Endothelial cell of umbilical vein (primary cell): ENCODE results near the gene BLVRA. TPM values are rescaled to one million over a fixed set of nuclear protein-coding genes. Genes with fewer than 3 reads are reported as not detected.
"Not testable (repeated sequence)": the region's sequence is repeated elsewhere in the genome, so short reads cannot be mapped to it uniquely, and the experiment has no call there.

Source experiments
- BruUV-seq: library from RNA; stranded (reverse); fragments of 400-500 nt; replicated peaks from 2 replicates; lab custom pipeline; 2021; lab: Mats Ljungman, UMichigan
- CTCF ChIA-PET: fragments of 300-600, 350-600 bp; sonication (Branson Sonifier 250); formaldehyde crosslinking; loops from one replicate; lab custom pipeline; 2021; ENCODE audit warnings: antibody characterized with exemption, inconsistent platforms; lab: Charles Lee
- POLR2A ChIA-PET: fragments of 300-600, 350-600 bp; sonication (Branson Sonifier 250); formaldehyde crosslinking; loops from one replicate; lab custom pipeline; 2021; ENCODE audit warnings: antibody characterized with exemption, inconsistent platforms; lab: Charles Lee
- DNase-seq: peaks from one replicate; pipeline ENCODE4 v3.0.0-alpha.2; 2011; ENCODE audit warnings: low read depth, low spot score
- FAIRE-seq: peaks from 2 replicates; lab custom pipeline; 2011; peaks lifted over from hg19 to GRCh38; lab: Jason Lieb, UNC
- H2AFZ ChIP-seq: 2 replicates; pipeline ENCODE4 v1.6.0; 2012; ENCODE audit warnings: low read depth, low read length, control low read depth, inconsistent platforms
- H3K27ac ChIP-seq: 2 replicates; pipeline ENCODE4 v1.5.1; 2011; ENCODE audit warnings: low read depth, mild to moderate bottlenecking, control low read depth, low read length, moderate library complexity; ENCODE audit not compliant: insufficient read depth
- H3K27me3 ChIP-seq, 2 experiments: 2 replicates each; pipeline versions ENCODE4 v1.6.0 to v1.6.1; 2011; ENCODE audit warnings: low read length in 2 of 2, mixed read lengths in 1 of 2; ENCODE audit not compliant: control insufficient read depth in 2 of 2, insufficient read depth in 2 of 2
- H3K36me3 ChIP-seq, 2 experiments: 2 replicates in 1 of 2; 3 replicates in 1 of 2; pipeline ENCODE4 v1.5.1; 2011; ENCODE audit warnings: low read length in 2 of 2, mild to moderate bottlenecking in 1 of 2, moderate library complexity in 1 of 2; ENCODE audit not compliant: control insufficient read depth in 2 of 2, insufficient read depth in 2 of 2; ENCODE audit errors: extremely low read depth in 1 of 2
- H3K4me1 ChIP-seq: 3 replicates; pipeline ENCODE4 v1.5.1; 2011; ENCODE audit warnings: mild to moderate bottlenecking, low read length; ENCODE audit not compliant: control insufficient read depth, insufficient read depth; ENCODE audit errors: extremely low read depth
- H3K4me2 ChIP-seq: 2 replicates; pipeline ENCODE4 v1.6.1; 2011; ENCODE audit warnings: low read length, control low read depth, mixed read lengths; ENCODE audit not compliant: insufficient read depth
- H3K4me3 ChIP-seq, 3 experiments: fragments of 200-600 bp in 1 of 3; sonication (generic), shearing (Covaris generic) in 1 of 3; replicated peaks in 1 of 3; 2 replicates each; pipeline ENCODE4 v1.5.1; 2011 to 2016; ENCODE audit warnings: control low read depth in 3 of 3, low read length in 3 of 3, mild to moderate bottlenecking in 2 of 3, inconsistent platforms in 1 of 3, low read depth in 1 of 3, moderate library complexity in 1 of 3; ENCODE audit not compliant: insufficient read depth in 1 of 3
- H3K79me2 ChIP-seq: 2 replicates; pipeline ENCODE4 v1.6.0; 2012; ENCODE audit warnings: low read length, inconsistent platforms; ENCODE audit not compliant: control insufficient read depth, insufficient read depth
- H3K9ac ChIP-seq: replicated peaks from 2 replicates; pipeline ENCODE3; 2011; ENCODE audit warnings: low read length, control low read depth; ENCODE audit not compliant: insufficient read depth; ENCODE audit errors: extremely low read depth
- H3K9me1 ChIP-seq: replicated peaks from 3 replicates; pipeline ENCODE4 v1.6.0; 2011; ENCODE audit warnings: mild to moderate bottlenecking, low read length; ENCODE audit not compliant: control insufficient read depth, insufficient read depth; ENCODE audit errors: extremely low read depth
- H3K9me3 ChIP-seq: replicated peaks from 2 replicates; pipeline ENCODE4 v1.5.1; 2012; ENCODE audit warnings: low read length, inconsistent platforms; ENCODE audit not compliant: control insufficient read depth, insufficient read depth
- H4K20me1 ChIP-seq: replicated peaks from 2 replicates; pipeline ENCODE3; 2011; ENCODE audit warnings: mild to moderate bottlenecking, low read length; ENCODE audit not compliant: control insufficient read depth, insufficient read depth; ENCODE audit errors: extremely low read depth
- dilution Hi-C: fragments of 300-500 bp; cut with MboI; formaldehyde crosslinking; loops from one replicate; pipeline ENCODE4 v1.15.0; 2019; ENCODE audit warnings: low sequenced_read_pairs; ENCODE audit not compliant: extremely low pct_ligation_motif_present
- intact Hi-C: fragments of 100-400 bp; cut with micrococcal nuclease; formaldehyde crosslinking; loops from one replicate; pipeline ENCODE4 v1.10.0; 2022
- polyA plus RNA-seq, 4 experiments: library from polyadenylated mRNA; depleted of rRNA in 3 of 4; stranded (reverse) in 3 of 4; unstranded in 1 of 4; fragments of >200 nt; gene quantifications; 2 replicates each; pipeline versions ENCODE4 v1.2.1 to v1.2.3, GENCODE V29; 2011 to 2012; ENCODE audit warnings: missing spikeins in 1 of 4
- total RNA-seq: library from RNA; stranded (reverse); gene quantifications from 2 replicates; pipeline ENCODE4 v1.2.3, GENCODE V29; 2021

BLVRA gene
- total and polyA plus RNA-seq, 2 donors (not counting 3 experiments of a cell fraction or from before 2014, with no cell fraction given), result 24.0 to 34.5 TPM

DNA sequence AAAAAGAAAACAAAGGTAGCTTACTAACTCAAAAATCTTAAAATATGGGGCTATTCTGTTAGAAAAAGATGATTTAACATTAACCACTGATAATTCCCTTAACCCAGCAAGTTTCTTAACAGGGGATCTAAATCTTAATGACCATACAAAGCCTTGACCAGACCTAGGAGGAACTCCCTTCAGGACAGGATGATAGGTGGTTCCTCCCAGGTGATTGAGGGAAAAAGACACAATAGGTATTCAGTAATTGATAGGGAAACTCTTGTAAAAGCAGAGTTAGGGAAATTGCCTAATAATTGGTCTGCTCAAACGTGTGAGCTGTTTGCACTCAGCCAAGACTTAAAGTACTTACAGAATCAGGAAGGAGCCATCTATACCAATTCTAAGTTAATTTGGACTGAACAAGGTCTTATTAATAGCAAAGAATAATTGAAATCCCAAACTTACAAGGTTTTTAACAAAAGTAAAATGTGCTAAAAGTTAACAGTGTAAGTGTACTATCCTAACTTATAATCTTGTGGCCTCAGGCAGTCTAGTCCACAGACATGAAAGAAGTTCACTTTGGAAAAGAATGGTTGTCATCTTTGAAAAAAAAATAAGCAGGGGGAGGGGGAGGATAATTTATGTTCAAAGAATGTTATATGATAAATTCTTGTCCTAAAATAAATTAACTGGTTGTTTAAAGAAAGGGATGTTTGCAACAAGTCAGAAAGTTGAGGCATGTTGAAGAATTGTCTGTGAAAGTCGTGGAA lies 57.7 kb downstream of the BLVRA start:
- H3K4me1 ChIP-seq, H3K27ac ChIP-seq, dilution Hi-C loops, H3K79me2 ChIP-seq, H4K20me1 ChIP-seq, CTCF ChIA-PET, H3K9me1 ChIP-seq, H3K36me3 ChIP-seq, H2AFZ ChIP-seq, DNase-seq, FAIRE-seq, BruUV-seq, H3K9me3 ChIP-seq, H3K4me3 ChIP-seq, H3K4me2 ChIP-seq, H3K9ac ChIP-seq, POLR2A ChIA-PET: not testable (repeated sequence)
- intact Hi-C loops, result loop anchor here (5.0 kb wide), 1 partner anchor 89 kb away; the partner anchor contains the start of gene COA1
- peaks cover 13 to 15% of the 10 kb centered on the region in 2 experiments for H3K27me3 ChIP-seq

DNA sequence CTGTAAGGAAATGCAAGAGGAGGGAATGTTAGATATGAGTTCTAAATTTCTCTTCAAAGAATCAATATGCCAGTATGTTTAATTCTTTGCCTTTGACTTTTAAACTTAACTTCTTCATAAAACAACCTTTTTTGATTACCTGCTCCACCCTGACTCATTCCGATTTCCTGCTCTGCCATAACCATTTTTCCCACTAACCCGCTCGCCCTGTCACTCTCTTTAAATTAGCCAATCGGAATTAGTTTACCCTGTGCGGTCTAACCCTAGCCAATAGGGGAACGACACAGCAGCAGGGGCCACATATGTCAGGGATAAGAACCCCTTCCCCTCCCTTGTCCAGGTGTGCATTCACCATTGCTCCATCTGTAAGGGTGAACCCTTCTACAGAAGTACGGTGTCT lies 64.9 kb downstream of the BLVRA start:
- H3K36me3 ChIP-seq, CTCF ChIA-PET, H3K27ac ChIP-seq, H3K9me1 ChIP-seq, DNase-seq, POLR2A ChIA-PET, BruUV-seq, dilution Hi-C loops, H2AFZ ChIP-seq, FAIRE-seq, H3K4me3 ChIP-seq, H3K4me2 ChIP-seq, H3K9me3 ChIP-seq, H4K20me1 ChIP-seq, intact Hi-C loops, H3K79me2 ChIP-seq, H3K4me1 ChIP-seq, H3K9ac ChIP-seq: not testable (repeated sequence)
- H3K27me3 ChIP-seq, result peaks cover 19 to 32% of the 10 kb centered on the region in 2 experiments
